ENCODE data around the gene GALNT17.

- no peak for TF ChIP-seq CTCF (IDR thresholded peaks at IDR 0.05)
- TF ChIP-seq POLR2A (IDR thresholded peaks at IDR 0.05) = no peak
Measured at GRCh38 chr7:71210220-71210619, 78.3 kb downstream of the GALNT17 start.
